Measurements from ENCODE around the gene LAYN.

GRCh38 chr11:111550258-111550657, 9.7 kb downstream of the LAYN start:
- TF ChIP-seq POLR2A (IDR thresholded peaks at IDR 0.05; ENCODE audit: low read depth), result no peak
- TF ChIP-seq CTCF (IDR thresholded peaks at IDR 0.05), result no peak
- no peak for TF ChIP-seq EP300 (IDR thresholded peaks at IDR 0.05)

Data from esophagus muscularis mucosa (tissue), 4 donors.